ENCODE data around the gene MZT2B.
"Not testable (repeated sequence)": the region's sequence is repeated elsewhere in the genome, so short reads cannot be mapped to it uniquely, and the experiment has no call there.

DNA sequence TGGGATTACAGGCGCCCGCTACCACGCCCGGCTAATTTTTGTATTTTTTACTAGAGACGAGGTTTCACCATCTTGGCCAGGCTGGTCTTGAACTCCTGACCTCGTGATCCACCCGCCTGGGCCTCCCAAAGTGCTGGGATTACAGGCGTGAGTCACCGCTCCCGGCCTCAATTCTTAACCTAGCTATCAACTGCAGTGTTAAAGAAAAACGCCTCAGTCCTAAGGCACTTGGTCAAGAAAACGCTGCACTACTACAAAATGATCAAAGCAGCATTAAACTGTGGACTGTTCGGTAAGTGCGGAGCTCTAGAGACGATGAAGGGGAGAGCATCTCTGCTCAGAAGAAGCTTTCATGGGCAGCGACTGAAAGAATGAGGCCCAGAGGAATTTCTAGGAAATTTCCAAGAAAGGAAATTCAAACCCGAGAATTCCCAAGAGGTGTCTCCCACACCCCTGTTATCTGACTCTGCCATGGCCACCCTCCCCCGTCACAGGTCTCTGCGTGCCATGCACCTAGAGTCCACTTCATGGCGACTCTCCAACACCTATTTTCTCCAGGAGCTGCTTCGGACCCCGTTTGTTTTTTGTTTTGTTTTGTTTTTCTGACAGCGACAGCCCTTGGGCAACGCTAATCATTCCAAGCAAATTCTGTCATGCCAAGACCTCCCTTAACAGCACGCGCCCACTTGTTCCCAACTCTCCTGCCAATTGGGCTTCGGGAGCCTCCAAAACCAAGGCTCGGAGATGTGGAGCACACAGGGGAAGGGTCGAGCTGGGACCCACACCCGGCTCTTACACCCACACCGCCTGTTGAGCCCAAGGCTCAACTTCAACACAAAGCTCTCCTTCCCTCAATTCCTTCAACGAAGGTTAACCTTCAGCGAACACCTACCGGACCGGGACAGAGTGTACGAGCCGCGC, 1.4 kb upstream of the MZT2B start:
- TF ChIP-seq, protein P1, sequence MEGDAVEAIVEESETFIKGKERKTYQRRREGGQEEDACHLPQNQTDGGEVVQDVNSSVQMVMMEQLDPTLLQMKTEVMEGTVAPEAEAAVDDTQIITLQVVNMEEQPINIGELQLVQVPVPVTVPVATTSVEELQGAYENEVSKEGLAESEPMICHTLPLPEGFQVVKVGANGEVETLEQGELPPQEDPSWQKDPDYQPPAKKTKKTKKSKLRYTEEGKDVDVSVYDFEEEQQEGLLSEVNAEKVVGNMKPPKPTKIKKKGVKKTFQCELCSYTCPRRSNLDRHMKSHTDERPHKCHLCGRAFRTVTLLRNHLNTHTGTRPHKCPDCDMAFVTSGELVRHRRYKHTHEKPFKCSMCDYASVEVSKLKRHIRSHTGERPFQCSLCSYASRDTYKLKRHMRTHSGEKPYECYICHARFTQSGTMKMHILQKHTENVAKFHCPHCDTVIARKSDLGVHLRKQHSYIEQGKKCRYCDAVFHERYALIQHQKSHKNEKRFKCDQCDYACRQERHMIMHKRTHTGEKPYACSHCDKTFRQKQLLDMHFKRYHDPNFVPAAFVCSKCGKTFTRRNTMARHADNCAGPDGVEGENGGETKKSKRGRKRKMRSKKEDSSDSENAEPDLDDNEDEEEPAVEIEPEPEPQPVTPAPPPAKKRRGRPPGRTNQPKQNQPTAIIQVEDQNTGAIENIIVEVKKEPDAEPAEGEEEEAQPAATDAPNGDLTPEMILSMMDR (IDR thresholded peaks at IDR 0.05), result not testable (repeated sequence)
- not testable (repeated sequence) for TF ChIP-seq EZH2 (IDR thresholded peaks at IDR 0.05; ENCODE audit: borderline replicate concordance, insufficient read depth, low read depth, low read length, poor library complexity, severe bottlenecking)
